Common myeloid progenitor, CD34-positive (primary cell): ENCODE measurements around the gene GINS1.
A peak's percentile ranks its signal among the peaks of the same experiment; 100 is the strongest.
"Not testable (repeated sequence)": the region's sequence is repeated elsewhere in the genome, so short reads cannot be mapped to it uniquely, and the experiment has no call there.

ENCODE experiments used
- CTCF ChIA-PET: fragments of 350-600 bp; sonication (Branson Sonifier 250); formaldehyde crosslinking; loops from one replicate; lab custom pipeline; 2021; ENCODE audit warnings: antibody characterized with exemption; lab: Charles Lee
- POLR2A ChIA-PET: fragments of 350-600 bp; sonication (Branson Sonifier 250); formaldehyde crosslinking; loops from one replicate; lab custom pipeline; 2021; ENCODE audit warnings: antibody characterized with exemption; lab: Charles Lee
- DNase-seq, 3 donors: peaks; one replicate each; pipeline versions ENCODE4 v3.0.0 to v3.0.0-alpha.2; 2013
- H3K27ac ChIP-seq, 2 experiments: 1 replicate in 1 of 2; 2 replicates in 1 of 2; pipeline ENCODE4 v1.7.0; 2013; ENCODE audit warnings: inconsistent platforms in 2 of 2, low read length in 2 of 2, mild to moderate bottlenecking in 2 of 2, low read depth in 1 of 2, moderate library complexity in 1 of 2; ENCODE audit not compliant: severe bottlenecking in 2 of 2, insufficient read depth in 1 of 2, poor library complexity in 1 of 2
- H3K27me3 ChIP-seq, 5 experiments: replicated peaks in 2 of 5; 1 replicate in 3 of 5; 2 replicates in 2 of 5; pipeline versions ENCODE4 v1.6.1 to v1.7.0; 2013; ENCODE audit warnings: low read length in 4 of 5, mild to moderate bottlenecking in 2 of 5, moderate library complexity in 2 of 5, inconsistent platforms in 1 of 5; ENCODE audit not compliant: insufficient read depth in 5 of 5, control insufficient read depth in 4 of 5
- H3K36me3 ChIP-seq, 4 experiments: 1 replicate in 2 of 4; 2 replicates in 2 of 4; pipeline versions ENCODE4 v1.6.1 to v1.7.0; 2013; ENCODE audit warnings: low read length in 3 of 4, control low read depth in 1 of 4, mild to moderate bottlenecking in 1 of 4; ENCODE audit not compliant: control insufficient read depth in 4 of 4, insufficient read depth in 4 of 4
- H3K4me1 ChIP-seq, 4 experiments: 1 replicate in 3 of 4; 2 replicates in 1 of 4; pipeline versions ENCODE4 v1.6.1 to v1.7.1; 2013; ENCODE audit warnings: low read length in 3 of 4, mild to moderate bottlenecking in 3 of 4, control low read depth in 1 of 4, inconsistent platforms in 1 of 4, moderate library complexity in 1 of 4; ENCODE audit not compliant: control insufficient read depth in 4 of 4, insufficient read depth in 4 of 4; ENCODE audit errors: control extremely low read depth in 1 of 4
- H3K4me3 ChIP-seq, 7 experiments: 1 replicate in 4 of 7; 2 replicates in 3 of 7; pipeline versions ENCODE4 v1.5.1 to v1.7.0; 2013; ENCODE audit warnings: mild to moderate bottlenecking in 7 of 7, low read length in 6 of 7, moderate library complexity in 6 of 7, inconsistent platforms in 2 of 7, low read depth in 2 of 7, control low read depth in 1 of 7; ENCODE audit not compliant: insufficient read depth in 4 of 7, control insufficient read depth in 1 of 7; ENCODE audit errors: extremely low read depth in 1 of 7
- H3K9me3 ChIP-seq, 5 experiments: 1 replicate in 4 of 5; 2 replicates in 1 of 5; pipeline versions ENCODE4 v1.6.1 to v1.7.1; 2013; ENCODE audit warnings: low read length in 4 of 5, mild to moderate bottlenecking in 2 of 5, inconsistent platforms in 1 of 5, low read depth in 1 of 5, moderate library complexity in 1 of 5; ENCODE audit not compliant: control insufficient read depth in 4 of 5, insufficient read depth in 2 of 5; ENCODE audit errors: control extremely low read depth in 1 of 5
- WGBS: methylation state at CpG from one replicate; pipeline ENCODE4 v1.1.5; 2013; ENCODE audit not compliant: insufficient coverage; 5-methylcytosine and 5-hydroxymethylcytosine counted together

GINS1 gene

GRCh38 chr20:25399037-25399430, 8.4 kb upstream of the GINS1 start:
- Histone ChIP-seq H3K27me3 (no peaks in the 10 kb centered on the region), H3K36me3 (no peaks in the 10 kb centered on the region), H3K4me1 (no peaks in the 10 kb centered on the region), H3K9me3 (peaks cover 1 to 21% (median 15%) of the 10 kb centered on the region in 5 experiments), H3K4me3 (no peak overlapping the region), H3K27ac (no peak overlapping the region)
- CTCF ChIA-PET = interaction anchor here (0.6 to 6.7 kb wide), 26 partner anchors 8 to 405 kb away, joined by 3 to 78 read pairs (median 4); partner anchors contain the start of genes ABHD12 and GINS1
- 34% methylated on average over 5 of the region's 5 CpGs for WGBS
- peak; percentile 59 to 74 (median 67) for DNase-seq
- POLR2A ChIA-PET = no interaction called here

- POLR2A ChIA-PET, H3K27me3 ChIP-seq, H3K4me3 ChIP-seq, DNase-seq, H3K4me1 ChIP-seq, H3K36me3 ChIP-seq, H3K27ac ChIP-seq: not testable (repeated sequence)
- H3K9me3 ChIP-seq = peaks cover 1 to 22% (median 15%) of the 10 kb centered on the region in 5 experiments
- 96% methylated on average over 10 of the region's 11 CpGs for WGBS
- CTCF ChIA-PET = interaction anchor here (0.9 to 6.7 kb wide), 6 partner anchors 9 to 406 kb away, joined by 3 to 78 read pairs (median 6); partner anchors contain the start of gene ABHD12
These were observed 7.2 kb upstream of the GINS1 start for GRCh38 chr20:25400291-25400732.

GRCh38 chr20:25402583-25402982, 4.9 kb upstream of the GINS1 start:
- H3K4me1 ChIP-seq = peaks cover 0 to 4% (median 2%) of the 10 kb centered on the region in 4 experiments
- DNase-seq = peak in 2 of 3 donors; percentile 34 to 42
- no peak overlapping the region for H3K27ac ChIP-seq
- H3K9me3 ChIP-seq = peaks cover 1 to 22% (median 15%) of the 10 kb centered on the region in 5 experiments
- 100% methylated on average over 6 of the region's 7 CpGs for WGBS
- H3K4me3 ChIP-seq = no peak overlapping the region
- POLR2A ChIA-PET = no interaction called here
- H3K27me3 ChIP-seq = no peaks in the 10 kb centered on the region
- H3K36me3 ChIP-seq = no peaks in the 10 kb centered on the region
- CTCF ChIA-PET = interaction anchor here (0.9 kb wide), 1 partner anchor 66 kb away, joined by 3 read pairs; no protein-coding TSS in a partner anchor

- Histone ChIP-seq H3K27ac (peak overlapping the region; percentile 79 to 90), H3K27me3 (no peaks in the 10 kb centered on the region), H3K9me3 (peaks cover 0 to 12% (median 5%) of the 10 kb centered on the region in 5 experiments), H3K36me3 (peaks cover 0 to 7% (median 0%) of the 10 kb centered on the region in 4 experiments), H3K4me3 (peak overlapping the region in 6 of 7 experiments; percentile 80 to 94 (median 90)), H3K4me1 (peaks cover 7 to 18% (median 13%) of the 10 kb centered on the region in 4 experiments)
- ChIA-PET POLR2A (no interaction called here), CTCF (interaction anchor here (1.1 to 1.5 kb wide), 3 partner anchors 9 to 112 kb away, joined by 4 to 10 read pairs (median 4); no protein-coding TSS in a partner anchor)
- 0% methylated on average over 2 of the region's 4 CpGs for WGBS
- DNase-seq = peak in 1 of 3 donors; percentile 33
These were observed 686 bp downstream of the GINS1 start for GRCh38 chr20:25408170-25408547.

GRCh38 chr20:25408890-25409289, 1.4 kb downstream of the GINS1 start:
- Histone ChIP-seq H3K36me3 (peaks cover 0 to 7% (median 0%) of the 10 kb centered on the region in 4 experiments), H3K4me3 (peak overlapping the region in 3 of 7 experiments; percentile 89 to 94 (median 91)), H3K9me3 (peaks cover 0 to 4% (median 0%) of the 10 kb centered on the region in 5 experiments), H3K27me3 (no peaks in the 10 kb centered on the region), H3K27ac (no peak overlapping the region), H3K4me1 (peaks cover 7 to 18% (median 13%) of the 10 kb centered on the region in 4 experiments)
- POLR2A ChIA-PET = no interaction called here
- CTCF ChIA-PET = interaction anchor here (1.1 kb wide), 3 partner anchors 10 to 73 kb away, joined by 3 to 4 read pairs (median 4); no protein-coding TSS in a partner anchor
- DNase-seq = no peak
- WGBS = 98% methylated on average over 5 of the region's 5 CpGs

GRCh38 chr20:25418776-25419175, 11.3 kb downstream of the GINS1 start:
- CTCF ChIA-PET = interaction anchor here (1.2 kb wide), 1 partner anchor 20 kb away, joined by 3 read pairs; no protein-coding TSS in a partner anchor

GRCh38 chr20:25421102-25421501, 13.6 kb downstream of the GINS1 start:
- Histone ChIP-seq H3K4me3 (no peak overlapping the region), H3K4me1 (no peaks in the 10 kb centered on the region), H3K36me3 (peaks cover 8 to 36% (median 17%) of the 10 kb centered on the region in 4 experiments), H3K27me3 (no peaks in the 10 kb centered on the region), H3K9me3 (no peaks in the 10 kb centered on the region), H3K27ac (no peak overlapping the region)
- no peak for DNase-seq
- ChIA-PET CTCF (interaction anchor here (0.7 kb wide), 1 partner anchor 14 kb away, joined by 3 read pairs; the partner anchor contains the start of gene GINS1), POLR2A (no interaction called here)

More at GRCh38 chr20:25418776-25419175, 11.3 kb downstream of the GINS1 start:
- Histone ChIP-seq H3K4me3 (no peak overlapping the region), H3K27me3 (no peaks in the 10 kb centered on the region), H3K27ac (no peak overlapping the region), H3K36me3 (peaks cover 10 to 39% (median 20%) of the 10 kb centered on the region in 4 experiments), H3K9me3 (no peaks in the 10 kb centered on the region), H3K4me1 (no peaks in the 10 kb centered on the region)
- DNase-seq = no peak
- WGBS = no CpG with 5 or more reads among the region's 1 CpG
- POLR2A ChIA-PET = no interaction called here
